Tongue (tissue), 2 donors: ENCODE measurements around the gene URM1. TPM values are rescaled to one million over a fixed set of nuclear protein-coding genes. Genes with fewer than 3 reads are reported as not detected.
A peak's percentile ranks its signal among the peaks of the same experiment; 100 is the strongest.

ENCODE experiments used
- DNase-seq: peaks from one replicate; pipeline ENCODE4 v3.0.0-alpha.2; 2015
- total RNA-seq: library from RNA; depleted of rRNA; stranded (reverse); fragments of >200 nt; gene quantifications from one replicate; pipeline ENCODE4 v1.2.3, GENCODE V29; 2014

Gene URM1
- total RNA-seq, 1 donor from 2014 or later: 28.8 TPM

DNA sequence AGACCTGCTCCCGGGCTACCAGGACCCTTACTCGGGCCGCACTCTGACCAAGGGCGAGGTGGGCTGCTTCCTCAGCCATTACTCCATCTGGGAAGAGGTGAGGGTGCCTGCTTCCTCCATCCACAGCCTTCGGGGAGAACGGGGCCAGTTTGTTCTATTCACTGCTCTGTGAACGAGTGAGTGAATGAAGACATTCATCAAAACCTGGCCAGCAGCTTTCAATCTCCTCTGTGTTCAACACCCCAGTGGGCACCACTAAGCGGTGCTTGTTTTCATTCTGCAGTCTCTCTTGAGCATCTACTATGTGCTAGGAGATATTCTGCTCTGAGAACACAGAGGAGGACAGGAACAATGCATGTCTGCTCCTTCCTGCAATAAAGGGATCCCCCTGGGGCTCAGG is 60.0 kb downstream of the URM1 start:
- no peak for DNase-seq

DNA sequence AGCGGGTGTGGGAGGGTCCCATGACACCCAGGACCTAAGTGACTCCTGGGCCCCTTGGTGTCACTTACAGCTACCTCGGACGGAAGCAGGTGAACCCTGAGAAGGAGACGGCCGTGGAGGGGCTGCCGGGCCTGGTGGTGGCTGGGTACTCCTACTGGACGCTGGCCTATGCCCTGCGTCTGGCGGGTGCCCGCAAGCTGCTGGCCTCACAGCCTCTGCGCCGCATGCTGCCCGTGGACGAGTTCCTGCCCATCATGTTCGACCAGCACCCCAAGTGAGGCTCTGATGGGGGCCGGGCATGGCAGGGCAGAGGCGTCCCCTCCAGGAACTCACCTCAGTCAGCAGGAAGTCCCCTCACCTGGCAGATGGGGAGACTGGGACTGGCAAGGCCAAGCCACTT is 63.2 kb downstream of the URM1 start:
- DNase-seq: no peak

DNA sequence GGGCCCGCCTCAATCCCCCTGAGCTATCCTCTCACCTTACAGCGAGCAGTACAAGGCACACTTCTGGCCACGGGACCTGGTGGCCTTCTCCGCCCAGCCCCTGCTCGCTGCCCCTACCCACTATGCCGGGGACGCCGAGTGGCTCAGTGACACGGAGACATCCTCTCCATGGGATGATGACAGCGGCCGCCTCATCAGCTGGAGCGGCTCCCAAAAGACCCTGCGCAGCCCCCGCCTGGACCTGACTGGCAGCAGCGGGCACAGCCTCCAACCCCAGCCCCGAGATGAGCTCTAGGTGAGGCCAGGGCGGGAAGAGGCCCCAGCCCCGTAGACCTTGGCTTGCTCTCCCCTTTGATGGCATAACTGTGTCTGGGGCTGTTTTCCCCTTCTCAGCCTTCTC is 64.4 kb downstream of the URM1 start:
- DNase-seq: no peak

DNA sequence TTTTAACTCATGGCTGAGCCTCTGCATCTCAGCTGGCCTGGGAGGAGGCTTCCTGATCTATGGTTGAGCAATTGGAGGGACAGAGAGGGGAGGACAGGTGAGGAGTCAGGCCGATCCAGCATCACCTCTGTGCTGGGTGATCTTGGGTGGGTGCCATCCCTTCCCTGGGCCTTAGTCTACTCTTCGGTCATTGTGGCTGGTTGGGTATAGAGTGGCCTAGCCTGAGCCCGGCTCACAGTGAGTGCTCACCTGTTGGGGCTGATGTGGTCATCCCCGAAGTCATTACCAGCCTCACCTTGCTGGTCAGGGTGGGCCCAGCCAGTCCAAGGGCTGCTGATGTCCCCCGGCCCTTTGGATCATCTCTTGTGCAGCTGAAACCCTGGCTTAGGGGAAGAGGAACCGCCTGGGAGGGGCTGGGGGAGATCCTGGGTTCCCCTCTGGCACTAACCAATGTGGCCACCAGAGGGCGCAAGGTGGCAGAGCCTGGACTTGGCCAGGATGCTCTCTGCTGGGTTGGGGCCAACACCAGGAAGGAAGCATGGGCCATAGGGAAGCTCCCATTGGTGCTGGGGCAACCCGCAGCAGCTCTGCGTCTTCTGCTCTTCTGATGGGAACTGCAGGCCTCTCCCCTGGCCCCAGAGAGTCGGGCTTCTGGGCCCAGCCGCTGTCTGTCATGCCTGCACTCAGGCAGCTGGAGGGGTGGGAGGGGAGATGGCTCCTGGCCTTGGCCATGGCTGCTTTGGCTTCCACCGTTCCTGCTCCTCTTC is 67.4 kb downstream of the URM1 start:
- peak; percentile 91 for DNase-seq

DNA sequence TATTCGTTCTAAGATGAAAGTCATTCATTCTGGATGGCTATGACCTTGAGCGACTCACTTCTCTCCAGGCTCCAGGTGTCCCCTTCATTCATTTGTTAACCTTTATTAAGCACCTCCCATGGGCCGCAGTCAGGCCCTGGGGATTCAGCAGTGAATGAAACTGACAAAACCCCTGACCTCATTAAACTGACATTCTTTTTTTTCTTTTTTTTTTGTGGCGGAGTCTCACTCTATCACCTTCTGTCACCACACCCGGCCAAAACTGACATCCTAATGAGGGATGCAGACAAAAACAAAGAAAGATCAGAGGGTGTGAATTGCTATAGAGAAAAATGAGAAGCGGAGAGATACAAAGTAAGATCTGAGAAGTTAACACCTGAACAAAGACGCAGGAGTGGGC is 68.1 kb downstream of the URM1 start:
- DNase-seq: no peak

Other genes with a start within 250 kb of the URM1 start
- 55.2 TPM for gene PTGES2, start 243.6 kb upstream of the URM1 start, total RNA-seq
- 19.7 TPM for gene LCN2, start 221.9 kb upstream of the URM1 start, total RNA-seq
- gene BBLN, start 211.1 kb upstream of the URM1 start, total RNA-seq: 34.5 TPM
- 30.1 TPM for gene CIZ1, start 179.8 kb upstream of the URM1 start, total RNA-seq
- gene DNM1, start 168.0 kb upstream of the URM1 start, total RNA-seq: 31.9 TPM
- 134 TPM for gene GOLGA2, start 95.4 kb upstream of the URM1 start, total RNA-seq
- gene SWI5, start 95.1 kb upstream of the URM1 start, total RNA-seq: 14.7 TPM
- 9.6 TPM for gene TRUB2, start 48.9 kb upstream of the URM1 start, total RNA-seq
- gene COQ4, start 48.5 kb upstream of the URM1 start, total RNA-seq: 29.8 TPM
- gene SLC27A4, start 30.8 kb upstream of the URM1 start, total RNA-seq: 11.5 TPM
- 63.2 TPM for gene CERCAM, start 49.5 kb downstream of the URM1 start, total RNA-seq
- gene ODF2, start 84.6 kb downstream of the URM1 start, total RNA-seq: 20.9 TPM
- 32.0 TPM for gene GLE1, start 133.3 kb downstream of the URM1 start, total RNA-seq
- gene SPTAN1, start 181.2 kb downstream of the URM1 start, total RNA-seq: 335 TPM